HepG2 (cell line): Measurements from ENCODE around the gene ZBTB7B. TPM values are rescaled to one million over a fixed set of nuclear protein-coding genes. Genes with fewer than 3 reads are reported as not detected.

ENCODE experiments used
- AGO2 ChIP-seq: fragments of 200-400 bp; formaldehyde crosslinking; optimal IDR thresholded peaks from 2 replicates; pipeline ENCODE3; 2017; ENCODE audit warnings: mild to moderate bottlenecking, low read depth, low read length, moderate library complexity
- ARNTL ChIP-seq: sonication (generic); formaldehyde crosslinking; IDR thresholded peaks from 2 replicates; pipeline ENCODE4 v1.4.0; 2020; ENCODE audit warnings: mild to moderate bottlenecking, missing genetic modification reagents
- DMTF1 ChIP-seq: sonication (generic); formaldehyde crosslinking; IDR thresholded peaks from 2 replicates; pipeline ENCODE4 v1.4.0; 2020; ENCODE audit warnings: mild to moderate bottlenecking, missing genetic modification reagents
- NFATC3 ChIP-seq: sonication (generic); formaldehyde crosslinking; IDR thresholded peaks from 2 replicates; pipeline ENCODE4 v1.5.1; 2020; ENCODE audit warnings: mild to moderate bottlenecking, missing genetic modification reagents
- NONO ChIP-seq, 2 experiments: fragments of 450-650 bp in 1 of 2; sonication (generic) in 1 of 2; formaldehyde crosslinking in 1 of 2; IDR thresholded peaks in 1 of 2; conservative IDR thresholded peaks in 1 of 2; 2 replicates each; pipeline versions ENCODE4 v1.6.1 to v1.8.0; 2017 to 2022; ENCODE audit warnings: mild to moderate bottlenecking in 1 of 2, missing genetic modification reagents in 1 of 2, moderate library complexity in 1 of 2
- NRL ChIP-seq: sonication (generic); formaldehyde crosslinking; IDR thresholded peaks from 2 replicates; pipeline ENCODE4 v1.5.0; 2020; ENCODE audit warnings: missing genetic modification reagents, mild to moderate bottlenecking, moderate library complexity, borderline replicate concordance
- PAF1 ChIP-seq: IDR thresholded peaks from 2 replicates; pipeline ENCODE4 v1.6.1; 2016; ENCODE audit warnings: missing genetic modification reagents, missing compliant biosample characterization
- RFXANK ChIP-seq: IDR thresholded peaks from 2 replicates; pipeline ENCODE4 v1.6.1; 2016
- SAFB2 ChIP-seq: sonication (generic); formaldehyde crosslinking; IDR thresholded peaks from 2 replicates; pipeline ENCODE4 v1.5.1; 2020; ENCODE audit warnings: missing genetic modification reagents, low read depth, mild to moderate bottlenecking, borderline replicate concordance
- SIN3A ChIP-seq: IDR thresholded peaks from 2 replicates; pipeline ENCODE4 v1.6.1; 2011; ENCODE audit warnings: low read depth, mild to moderate bottlenecking, control low read depth, low read length, borderline replicate concordance
- THAP8 ChIP-seq: sonication (generic); formaldehyde crosslinking; IDR thresholded peaks from 2 replicates; pipeline ENCODE4 v1.5.1; 2020; ENCODE audit warnings: missing genetic modification reagents, mild to moderate bottlenecking, borderline replicate concordance
- U2AF2 ChIP-seq: fragments of 200-400 bp; formaldehyde crosslinking; IDR thresholded peaks from 2 replicates; pipeline ENCODE4 v1.6.1; 2017; ENCODE audit warnings: low read depth, mild to moderate bottlenecking, low read length
- ZBTB2 ChIP-seq: sonication (generic); formaldehyde crosslinking; IDR thresholded peaks from 2 replicates; pipeline ENCODE4 v1.8.0; 2022; ENCODE audit warnings: low read depth, missing genetic modification reagents
- ZNF564 ChIP-seq: sonication (generic); formaldehyde crosslinking; IDR thresholded peaks from 2 replicates; pipeline ENCODE4 v1.8.1; 2023; ENCODE audit warnings: mild to moderate bottlenecking, missing genetic modification reagents
- ZNF878 ChIP-seq: sonication (generic); formaldehyde crosslinking; IDR thresholded peaks from 2 replicates; pipeline ENCODE4 v1.8.1; 2023; ENCODE audit warnings: mild to moderate bottlenecking, missing genetic modification reagents, moderate library complexity
- polyA plus RNA-seq, 8 experiments: library from polyadenylated mRNA; depleted of rRNA in 3 of 8; stranded (reverse) in 7 of 8; unstranded in 1 of 8; fragments of >200 nt; fragmentation: Illumina TruSeq in 4 of 8; extraction: Trizol in 4 of 8; gene quantifications; 2 replicates each; pipeline versions ENCODE4 v1.2.1 to v1.2.3, GENCODE V29; 2011 to 2016; ENCODE audit warnings: low read depth in 4 of 8, missing spikeins in 1 of 8, mixed read lengths in 1 of 8; ENCODE audit not compliant: insufficient read depth in 1 of 8
- total RNA-seq, 5 experiments: library from RNA; depleted of rRNA; stranded (reverse); fragments of >200 nt; fragmentation: Illumina TruSeq; extraction: Trizol; gene quantifications; 2 replicates each; pipeline ENCODE4 v1.2.3, GENCODE V29; 2016; ENCODE audit warnings: low read depth in 1 of 5
- TF ChIP-seq, protein P1 (sequence below): sonication (generic); formaldehyde crosslinking; IDR thresholded peaks from 2 replicates; pipeline ENCODE4 v1.5.0; 2020; ENCODE audit warnings: missing genetic modification reagents
- TF ChIP-seq, protein P2 (sequence below): sonication (generic); formaldehyde crosslinking; IDR thresholded peaks from 2 replicates; pipeline ENCODE4 v1.5.0; 2020; ENCODE audit warnings: missing genetic modification reagents
- TF ChIP-seq, protein P3 (sequence below): sonication (generic); formaldehyde crosslinking; IDR thresholded peaks from 2 replicates; pipeline ENCODE4 v1.8.1; 2023; ENCODE audit warnings: mild to moderate bottlenecking, moderate library complexity, missing genetic modification reagents
- TF ChIP-seq, protein P4 (sequence below): sonication (generic); formaldehyde crosslinking; conservative IDR thresholded peaks from 2 replicates; pipeline ENCODE4 v1.4.0; 2020; ENCODE audit warnings: missing genetic modification reagents

The ZBTB7B gene
- total and polyA plus RNA-seq, 2 of the 13 experiments (the other 11 are each of a cell fraction or from before 2014, with no cell fraction given), result 15.5 to 17.5 TPM

GRCh38 chr1:154982897-154983648 lies 19.5 kb upstream of the ZBTB7B start, which contains the start of gene FLAD1 (continued):
- TF ChIP-seq SAFB2 (CRISPR knock-in tag) (no peak), PAF1 (CRISPR knock-in tag) (no peak), ZNF564 (CRISPR knock-in tag) (no peak), ARNTL (CRISPR knock-in tag) (no peak), NFATC3 (no peak), NONO (IDR thresholded peaks at IDR 0.05) (no peak), NONO (CRISPR knock-in tag; conservative IDR thresholded peaks at IDR 0.05) (peak; percentile 75), THAP8 (CRISPR knock-in tag) (no peak), AGO2 (no peak), RFXANK (CRISPR knock-in tag) (0 out of 2 replicates have a peak, but pooled peaks have one; percentile 61), NRL (CRISPR knock-in tag) (no peak), ZNF878 (peak; percentile 77), U2AF2 (no peak), SIN3A (peak; percentile 90; the same call in 1 of the 2 replicates), ZBTB2 (CRISPR knock-in tag) (no peak), DMTF1 (CRISPR knock-in tag) (no peak)
- TF ChIP-seq, protein P1, sequence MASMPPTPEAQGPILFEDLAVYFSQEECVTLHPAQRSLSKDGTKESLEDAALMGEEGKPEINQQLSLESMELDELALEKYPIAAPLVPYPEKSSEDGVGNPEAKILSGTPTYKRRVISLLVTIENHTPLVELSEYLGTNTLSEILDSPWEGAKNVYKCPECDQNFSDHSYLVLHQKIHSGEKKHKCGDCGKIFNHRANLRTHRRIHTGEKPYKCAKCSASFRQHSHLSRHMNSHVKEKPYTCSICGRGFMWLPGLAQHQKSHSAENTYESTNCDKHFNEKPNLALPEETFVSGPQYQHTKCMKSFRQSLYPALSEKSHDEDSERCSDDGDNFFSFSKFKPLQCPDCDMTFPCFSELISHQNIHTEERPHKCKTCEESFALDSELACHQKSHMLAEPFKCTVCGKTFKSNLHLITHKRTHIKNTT, result no peak
- TF ChIP-seq, protein P2, sequence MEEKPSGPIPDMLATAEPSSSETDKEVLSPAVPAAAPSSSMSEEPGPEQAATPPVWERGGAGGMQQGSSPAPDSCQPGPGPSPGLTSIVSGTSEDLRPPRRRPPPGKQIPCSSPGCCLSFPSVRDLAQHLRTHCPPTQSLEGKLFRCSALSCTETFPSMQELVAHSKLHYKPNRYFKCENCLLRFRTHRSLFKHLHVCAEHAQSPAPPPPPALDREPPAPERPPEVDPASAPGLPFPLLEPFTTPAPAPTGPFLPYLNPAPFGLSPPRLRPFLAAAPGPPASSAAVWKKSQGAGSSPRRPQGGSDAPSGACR, result no peak
- TF ChIP-seq, protein P3, sequence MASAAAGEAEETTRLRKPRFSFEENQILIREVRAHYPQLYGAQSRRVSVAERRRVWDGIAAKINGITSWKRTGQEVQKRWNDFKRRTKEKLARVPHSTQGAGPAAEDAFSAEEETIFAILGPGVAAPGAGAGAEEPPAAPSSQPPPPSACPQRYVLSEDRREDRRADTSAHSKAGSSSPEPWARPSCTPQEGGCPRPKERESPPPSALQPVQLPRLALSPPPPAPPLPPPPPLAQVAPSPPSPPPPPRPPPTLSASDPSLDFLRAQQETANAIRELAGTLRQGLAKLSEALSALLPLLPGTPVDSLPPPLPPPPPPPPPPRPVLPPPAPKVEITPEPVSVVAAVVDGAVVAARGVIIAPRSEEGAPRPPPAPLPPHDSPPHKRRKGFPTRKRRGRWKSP (CRISPR knock-in tag), result no peak
- TF ChIP-seq, protein P4, sequence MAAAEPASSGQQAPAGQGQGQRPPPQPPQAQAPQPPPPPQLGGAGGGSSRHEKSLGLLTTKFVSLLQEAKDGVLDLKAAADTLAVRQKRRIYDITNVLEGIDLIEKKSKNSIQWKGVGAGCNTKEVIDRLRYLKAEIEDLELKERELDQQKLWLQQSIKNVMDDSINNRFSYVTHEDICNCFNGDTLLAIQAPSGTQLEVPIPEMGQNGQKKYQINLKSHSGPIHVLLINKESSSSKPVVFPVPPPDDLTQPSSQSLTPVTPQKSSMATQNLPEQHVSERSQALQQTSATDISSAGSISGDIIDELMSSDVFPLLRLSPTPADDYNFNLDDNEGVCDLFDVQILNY (CRISPR knock-in tag), result peak; percentile 89
